H9 (cell line): Measurements from ENCODE around the gene PHAX. TPM values are rescaled to one million over a fixed set of nuclear protein-coding genes. Genes with fewer than 3 reads are reported as not detected.
"Not testable (repeated sequence)": the region's sequence is repeated elsewhere in the genome, so short reads cannot be mapped to it uniquely, and the experiment has no call there.

Experiments
- DNase-seq: peaks from one replicate; pipeline ENCODE4 v3.0.0-alpha.2; 2017
- H2AFZ ChIP-seq: one replicate; pipeline ENCODE4 v1.6.1; 2013; ENCODE audit warnings: mild to moderate bottlenecking, low read length, control low read depth, moderate library complexity
- H2AK5ac ChIP-seq: 2 replicates; pipeline ENCODE4 v1.6.1; 2013; ENCODE audit warnings: low read length, control low read depth, mixed read lengths; ENCODE audit not compliant: insufficient read length
- H2BK120ac ChIP-seq: one replicate; pipeline ENCODE4 v1.6.1; 2013; ENCODE audit warnings: low read depth, mild to moderate bottlenecking, low read length, control low read depth, inconsistent platforms; ENCODE audit not compliant: poor library complexity, severe bottlenecking
- H2BK12ac ChIP-seq: 2 replicates; pipeline ENCODE4 v1.6.1; 2013; ENCODE audit warnings: low read length, control low read depth, mixed read lengths, low read depth; ENCODE audit not compliant: insufficient read length
- H2BK15ac ChIP-seq: 2 replicates; pipeline ENCODE4 v1.6.1; 2013; ENCODE audit warnings: low read depth, low read length, control low read depth
- H2BK20ac ChIP-seq: one replicate; pipeline ENCODE4 v1.6.1; 2013; ENCODE audit warnings: low read depth, mild to moderate bottlenecking, low read length, control low read depth, inconsistent platforms; ENCODE audit not compliant: poor library complexity, severe bottlenecking
- H2BK5ac ChIP-seq: 2 replicates; pipeline ENCODE4 v1.6.1; 2013; ENCODE audit warnings: low read length, control low read depth, mixed read lengths; ENCODE audit not compliant: insufficient read length
- H3K14ac ChIP-seq: 2 replicates; pipeline ENCODE4 v1.6.1; 2013; ENCODE audit warnings: low read length, control low read depth; ENCODE audit not compliant: insufficient read depth
- H3K18ac ChIP-seq: 2 replicates; pipeline ENCODE4 v1.6.1; 2013; ENCODE audit warnings: low read depth, mild to moderate bottlenecking, mixed read lengths, low read length, control low read depth; ENCODE audit not compliant: insufficient read length
- H3K23ac ChIP-seq: 2 replicates; pipeline ENCODE4 v1.6.1; 2013; ENCODE audit warnings: low read length, control low read depth, mixed read lengths, low read depth; ENCODE audit not compliant: insufficient read length
- H3K23me2 ChIP-seq: 2 replicates; pipeline ENCODE4 v1.6.1; 2013; ENCODE audit warnings: low read depth, mild to moderate bottlenecking, mixed read lengths, low read length, control low read depth; ENCODE audit not compliant: insufficient read length, poor library complexity, severe bottlenecking
- H3K27ac ChIP-seq: 2 replicates; pipeline ENCODE4 v1.5.1; 2013; ENCODE audit warnings: low read length, control low read depth, mixed read lengths, low read depth; ENCODE audit not compliant: insufficient read length
- H3K27me3 ChIP-seq: 2 replicates; pipeline ENCODE4 v1.6.1; 2013; ENCODE audit warnings: low read length, control low read depth, inconsistent platforms; ENCODE audit not compliant: insufficient read depth
- H3K4ac ChIP-seq: 2 replicates; pipeline ENCODE4 v1.6.1; 2013; ENCODE audit warnings: low read depth, mild to moderate bottlenecking, control low read depth, inconsistent platforms, low read length, moderate library complexity
- H3K4me1 ChIP-seq: 2 replicates; pipeline ENCODE4 v1.6.1; 2013; ENCODE audit warnings: low read length, control low read depth, inconsistent platforms; ENCODE audit not compliant: insufficient read depth
- H3K4me2 ChIP-seq: 2 replicates; pipeline ENCODE4 v1.6.1; 2013; ENCODE audit warnings: low read length, control low read depth, mixed read lengths; ENCODE audit not compliant: insufficient read length, insufficient read depth
- H3K56ac ChIP-seq: 2 replicates; pipeline ENCODE4 v1.6.1; 2013; ENCODE audit warnings: low read depth, mild to moderate bottlenecking, mixed read lengths, low read length, control low read depth; ENCODE audit not compliant: insufficient read length
- H3K79me1 ChIP-seq: 2 replicates; pipeline ENCODE4 v1.6.1; 2013; ENCODE audit warnings: low read depth, mild to moderate bottlenecking, moderate library complexity, low read length, control low read depth, inconsistent platforms; ENCODE audit not compliant: insufficient read depth, poor library complexity, severe bottlenecking
- H3K79me2 ChIP-seq: 2 replicates; pipeline ENCODE4 v1.6.1; 2013; ENCODE audit warnings: low read length, control low read depth, inconsistent platforms; ENCODE audit not compliant: insufficient read depth
- H3K9ac ChIP-seq: 2 replicates; pipeline ENCODE4 v1.6.1; 2013; ENCODE audit warnings: low read length, control low read depth, mixed read lengths; ENCODE audit not compliant: insufficient read length; ENCODE audit errors: extremely low read depth
- H3K9me3 ChIP-seq: one replicate; pipeline ENCODE4 v1.6.1; 2013; ENCODE audit warnings: low read depth, low read length, inconsistent platforms; ENCODE audit not compliant: control insufficient read depth
- H3T11ph ChIP-seq: one replicate; pipeline ENCODE4 v1.6.1; 2013; ENCODE audit warnings: mild to moderate bottlenecking, low read length, control low read depth, inconsistent platforms
- H4K20me1 ChIP-seq: one replicate; pipeline ENCODE4 v1.6.1; 2013; ENCODE audit not compliant: control insufficient read depth, insufficient read length, insufficient read depth
- H4K5ac ChIP-seq: 2 replicates; pipeline ENCODE4 v1.6.1; 2013; ENCODE audit warnings: low read depth, mild to moderate bottlenecking, mixed read lengths, low read length, control low read depth; ENCODE audit not compliant: insufficient read length
- H4K8ac ChIP-seq: replicated peaks from 2 replicates; pipeline ENCODE4 v1.6.1; 2013; ENCODE audit warnings: low read length, control low read depth, mixed read lengths, low read depth; ENCODE audit not compliant: insufficient read length
- H4K91ac ChIP-seq: 2 replicates; pipeline ENCODE4 v1.6.1; 2013; ENCODE audit warnings: low read depth, mild to moderate bottlenecking, moderate library complexity, mixed read lengths, low read length, control low read depth; ENCODE audit not compliant: insufficient read length
- H3K27ac Mint-ChIP-seq, 3 experiments: 2 replicates in 2 of 3; 3 replicates in 1 of 3; pipeline ENCODE4 v1.8.0; 2020 to 2021; ENCODE audit warnings: mixed read lengths in 3 of 3, mild to moderate bottlenecking in 1 of 3, moderate library complexity in 1 of 3
- H3K27me3 Mint-ChIP-seq: 2 replicates; pipeline ENCODE4 v1.8.0; 2021; ENCODE audit warnings: low read depth, mild to moderate bottlenecking, moderate library complexity, mixed read lengths
- H3K36me3 Mint-ChIP-seq, 3 experiments: 2 replicates in 2 of 3; 3 replicates in 1 of 3; pipeline ENCODE4 v1.8.0; 2020 to 2021; ENCODE audit warnings: low read depth in 3 of 3, mixed read lengths in 3 of 3; ENCODE audit not compliant: insufficient read depth in 1 of 3
- H3K4me1 Mint-ChIP-seq, 2 experiments: 2 replicates each; pipeline ENCODE4 v1.8.0; 2020; ENCODE audit warnings: mixed read lengths in 2 of 2
- H3K4me3 Mint-ChIP-seq, 2 experiments: 2 replicates in 1 of 2; 3 replicates in 1 of 2; pipeline ENCODE4 v1.8.0; 2020 to 2021; ENCODE audit warnings: mild to moderate bottlenecking in 2 of 2, mixed read lengths in 2 of 2, moderate library complexity in 1 of 2
- H3K9me3 Mint-ChIP-seq, 2 experiments: 2 replicates in 1 of 2; 3 replicates in 1 of 2; pipeline ENCODE4 v1.8.0; 2020; ENCODE audit warnings: mild to moderate bottlenecking in 2 of 2, mixed read lengths in 2 of 2, moderate library complexity in 1 of 2
- CTCF ChIP-seq: fragments of 200-600 bp; sonication (generic); conservative IDR thresholded peaks from 3 replicates; pipeline ENCODE4 v1.8.0; 2021; ENCODE audit warnings: antibody characterized with exemption, mild to moderate bottlenecking
- WGBS: extraction: QIAGEN DNeasy Blood & Tissue Kit; methylation state at CpG from one replicate; pipeline ENCODE4 v1.1.7; 2013; ENCODE audit warnings: missing lambda C conversion rate, low lambda C conversion rate, mixed read lengths; ENCODE audit not compliant: insufficient read length; ENCODE audit errors: extremely low coverage; 5-methylcytosine and 5-hydroxymethylcytosine counted together
- total RNA-seq: library from RNA; stranded (reverse); gene quantifications from 2 replicates; pipeline ENCODE4 v1.2.1, GENCODE V29; 2021

PHAX gene
- total RNA-seq, 1 experiment from 2014 or later = 65.6 TPM

GRCh38 chr5:126648471-126648870 is 47.7 kb downstream of the PHAX start:
- Mint-ChIP-seq H3K4me1 (peaks cover 0 to 2% of the 10 kb centered on the region in 2 experiments; a peak in 3 of 4 replicates), H3K36me3 (peaks cover 4 to 15% (median 9%) of the 10 kb centered on the region in 3 experiments; a peak in 6 of 7 replicates), H3K9me3 (peaks cover 11% of the 10 kb centered on the region in 2 experiments), H3K27me3 (no peaks in the 10 kb centered on the region; the same call in 1 of the 2 replicates), H3K4me3 (no peak overlapping the region), H3K27ac (no peak overlapping the region)
- Histone ChIP-seq H3K23me2 (no peaks in the 10 kb centered on the region), H3K14ac (no peak overlapping the region), H2BK20ac (no peak overlapping the region), H3K9ac (no peak overlapping the region), H3K79me2 (no peaks in the 10 kb centered on the region), H3K79me1 (no peaks in the 10 kb centered on the region), H3K18ac (no peak overlapping the region), H4K91ac (no peak overlapping the region), H4K5ac (no peak overlapping the region), H3K4ac (no peak overlapping the region), H3K27me3 (no peaks in the 10 kb centered on the region), H2BK5ac (no peak overlapping the region), H3T11ph (no peak overlapping the region), H2AFZ (no peak overlapping the region), H4K20me1 (no peaks in the 10 kb centered on the region), H3K4me2 (no peak overlapping the region), H3K9me3 (no peaks in the 10 kb centered on the region), H3K27ac (no peak overlapping the region), H3K56ac (no peak overlapping the region), H2AK5ac (no peak overlapping the region), H2BK12ac (no peak overlapping the region), H2BK120ac (no peak overlapping the region), H2BK15ac (no peak overlapping the region), H3K23ac (no peak overlapping the region), H3K4me1 (no peaks in the 10 kb centered on the region), H4K8ac (no peak overlapping the region)
- DNase-seq = no peak
- TF ChIP-seq CTCF = no peak
- no CpG with 5 or more reads among the region's 4 CpGs for WGBS

GRCh38 chr5:126649057-126649456 is 48.3 kb downstream of the PHAX start:
- H3K9me3 Mint-ChIP-seq = peaks cover 11% of the 10 kb centered on the region in 2 experiments
- H4K91ac ChIP-seq, DNase-seq, H4K8ac ChIP-seq, H2BK5ac ChIP-seq, H3K56ac ChIP-seq, H3K79me1 ChIP-seq, H3K79me2 ChIP-seq, H3K4me2 ChIP-seq, H3K9ac ChIP-seq, H2BK120ac ChIP-seq, H3K4me1 ChIP-seq, H2AK5ac ChIP-seq, H3K4me3 Mint-ChIP-seq, H3K27ac Mint-ChIP-seq, H4K5ac ChIP-seq, H3K4me1 Mint-ChIP-seq, H3K27me3 ChIP-seq, H3K23ac ChIP-seq, H3K27me3 Mint-ChIP-seq, H3K4ac ChIP-seq, H3K23me2 ChIP-seq, H3K14ac ChIP-seq, H2BK15ac ChIP-seq, H3T11ph ChIP-seq, H4K20me1 ChIP-seq, H3K27ac ChIP-seq, H2BK12ac ChIP-seq, H3K9me3 ChIP-seq, H3K18ac ChIP-seq, H2AFZ ChIP-seq, H2BK20ac ChIP-seq: not testable (repeated sequence)
- peaks cover 4 to 15% (median 9%) of the 10 kb centered on the region in 3 experiments; a peak in 6 of 7 replicates for H3K36me3 Mint-ChIP-seq
- WGBS = no CpG with 5 or more reads among the region's 7 CpGs
